GM23338 (cell line): Measurements from ENCODE around the gene GPC6. TPM values are rescaled to one million over a fixed set of nuclear protein-coding genes. Genes with fewer than 3 reads are reported as not detected.

Experiments
- ATAC-seq: fragments of 200-7000 bp; cut with Tn5 transposase; 3 replicates; pipeline ENCODE4 v1.9.1; 2020
- DNase-seq: peaks from one replicate; pipeline ENCODE4 v3.0.0-alpha.2; 2015; ENCODE audit warnings: low spot score
- H2AFZ ChIP-seq: fragments of 200-600 bp; sonication (generic); 2 replicates; pipeline ENCODE4 v1.8.0; 2016; ENCODE audit warnings: antibody characterized with exemption, mild to moderate bottlenecking, moderate library complexity
- H3F3A ChIP-seq: fragments of 200-600 bp; sonication (generic); replicated peaks from 2 replicates; pipeline ENCODE4 v1.8.0; 2017; ENCODE audit warnings: antibody characterized with exemption, mixed run types, low read depth
- H3K27ac ChIP-seq: fragments of 200-600 bp; sonication (generic); 2 replicates; pipeline ENCODE4 v1.6.1; 2016; ENCODE audit warnings: low read depth
- H3K27me3 ChIP-seq: fragments of 200-600 bp; sonication (generic); 2 replicates; pipeline ENCODE4 v1.8.0; 2016; ENCODE audit warnings: mild to moderate bottlenecking, mixed run types, moderate library complexity; ENCODE audit not compliant: insufficient read depth
- H3K36me3 ChIP-seq: fragments of 200-600 bp; sonication (generic); 2 replicates; pipeline ENCODE4 v1.8.0; 2016; ENCODE audit warnings: mild to moderate bottlenecking; ENCODE audit not compliant: insufficient read depth
- H3K4me1 ChIP-seq: fragments of 200-600 bp; sonication (generic); 2 replicates; pipeline ENCODE4 v1.8.0; 2016; ENCODE audit warnings: mild to moderate bottlenecking, moderate library complexity; ENCODE audit not compliant: insufficient read depth
- H3K4me2 ChIP-seq: fragments of 200-600 bp; sonication (generic); 2 replicates; pipeline ENCODE4 v1.7.1; 2017; ENCODE audit warnings: mixed run types
- H3K4me3 ChIP-seq: fragments of 200-600 bp; sonication (generic); 2 replicates; pipeline ENCODE4 v1.6.1; 2016; ENCODE audit warnings: mixed run types
- H3K79me2 ChIP-seq: fragments of 200-600 bp; sonication (generic); replicated peaks from 2 replicates; pipeline ENCODE4 v1.8.0; 2017; ENCODE audit warnings: mild to moderate bottlenecking; ENCODE audit not compliant: insufficient read depth
- H3K9me2 ChIP-seq: fragments of 200-600 bp; sonication (generic); 2 replicates; pipeline ENCODE4 v1.8.0; 2017; ENCODE audit not compliant: insufficient read depth
- H4K20me1 ChIP-seq: fragments of 200-600 bp; sonication (generic); replicated peaks from 2 replicates; pipeline ENCODE4 v1.8.0; 2017; ENCODE audit warnings: mild to moderate bottlenecking; ENCODE audit not compliant: insufficient read depth
- H3K27ac Mint-ChIP-seq: 2 replicates; pipeline ENCODE4 v1.8.0; 2020; ENCODE audit warnings: inconsistent platforms, mild to moderate bottlenecking, moderate library complexity, mixed read lengths
- H3K27me3 Mint-ChIP-seq: 3 replicates; pipeline ENCODE4 v1.8.0; 2022; ENCODE audit warnings: low read depth, mild to moderate bottlenecking, moderate library complexity, mixed read lengths, inconsistent platforms; ENCODE audit not compliant: insufficient read depth, poor library complexity
- H3K36me3 Mint-ChIP-seq: 3 replicates; pipeline ENCODE4 v1.8.0; 2021; ENCODE audit warnings: low read depth, mild to moderate bottlenecking, inconsistent platforms, moderate library complexity, mixed read lengths
- H3K4me1 Mint-ChIP-seq: 3 replicates; pipeline ENCODE4 v1.8.0; 2020; ENCODE audit warnings: mild to moderate bottlenecking, inconsistent platforms, mixed read lengths
- H3K4me3 Mint-ChIP-seq: 3 replicates; pipeline ENCODE4 v1.8.0; 2021; ENCODE audit warnings: moderate library complexity, mild to moderate bottlenecking, inconsistent platforms, mixed read lengths
- H3K9me3 Mint-ChIP-seq: 3 replicates; pipeline ENCODE4 v1.8.0; 2020; ENCODE audit warnings: moderate library complexity, mild to moderate bottlenecking, inconsistent platforms, mixed read lengths
- CREB1 ChIP-seq: fragments of 250-450 bp; sonication (Bioruptor Pico); IDR thresholded peaks from 2 replicates; pipeline ENCODE4 v1.5.0; 2020; ENCODE audit warnings: low read depth, mild to moderate bottlenecking, moderate library complexity
- JUNB ChIP-seq: IDR thresholded peaks from one replicate; pipeline ENCODE4 v1.6.1; 2016; ENCODE audit warnings: antibody characterized with exemption; ENCODE audit not compliant: unreplicated experiment
- NANOG ChIP-seq: IDR thresholded peaks from 2 replicates; pipeline ENCODE4 v1.6.1; 2016; ENCODE audit warnings: antibody characterized with exemption, borderline replicate concordance
- STAT1 ChIP-seq: IDR thresholded peaks from one replicate; pipeline ENCODE4 v1.6.1; 2016; ENCODE audit warnings: antibody characterized with exemption; ENCODE audit not compliant: unreplicated experiment
- ZNF331 ChIP-seq: fragments of 250-450 bp; sonication (Bioruptor Pico); IDR thresholded peaks from 2 replicates; pipeline ENCODE4 v1.5.0; 2020; ENCODE audit warnings: low read depth, mild to moderate bottlenecking, moderate library complexity
- polyA plus RNA-seq: library from polyadenylated mRNA; unstranded; fragments of >200 nt; fragmentation: Nextera tagmentation; extraction: Ambion mirVana; gene quantifications from 2 replicates; pipeline ENCODE4 v1.2.1, GENCODE V29; 2016
- total RNA-seq: library from RNA; depleted of rRNA; stranded (reverse); fragments of >200 nt; shearing (Covaris generic); gene quantifications from 2 replicates; pipeline ENCODE4 v1.2.3, GENCODE V29; 2014
- TF ChIP-seq, protein P1 (sequence below): fragments of 250-450 bp; sonication (Bioruptor Pico); IDR thresholded peaks from 2 replicates; pipeline ENCODE4 v1.5.0; 2020; ENCODE audit warnings: mild to moderate bottlenecking, moderate library complexity
- TF ChIP-seq, protein P2 (sequence below), 2 experiments: fragments of 200-600 bp in 1 of 2; sonication (generic) in 1 of 2; conservative IDR thresholded peaks; 2 replicates each; pipeline versions ENCODE4 v1.5.1 to v1.6.1; 2016 to 2017; ENCODE audit warnings: antibody characterized with exemption in 2 of 2, low read depth in 2 of 2, mild to moderate bottlenecking in 2 of 2, moderate library complexity in 1 of 2

Gene GPC6
- total and polyA plus RNA-seq, 2 experiments from 2014 or later, result 6.4 to 28.6 TPM

DNA sequence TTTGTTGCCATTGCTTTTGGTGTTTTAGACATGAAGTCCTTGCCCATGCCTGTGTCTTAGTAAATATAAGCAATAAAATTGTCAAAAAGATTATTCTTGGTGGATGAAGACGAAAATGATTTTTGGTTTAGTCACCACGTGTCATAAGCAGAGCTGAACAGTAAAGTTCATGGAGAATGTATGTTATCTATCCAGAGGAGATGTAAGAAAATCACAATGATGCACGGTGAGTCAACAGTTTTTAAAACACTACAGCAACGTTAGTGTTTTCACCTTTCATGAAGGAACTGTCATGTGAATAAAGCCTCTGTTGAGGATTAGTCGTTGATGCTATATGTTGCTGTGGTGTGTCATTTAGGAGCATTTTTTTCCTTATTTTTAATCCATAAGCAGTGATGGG is 137.6 kb downstream of the GPC6 start:
- Mint-ChIP-seq H3K36me3 (no peaks in the 10 kb centered on the region), H3K9me3 (no peaks in the 10 kb centered on the region; the same call in 2 of the 3 replicates), H3K27ac (no peak overlapping the region; the same call in 1 of the 2 replicates), H3K27me3 (no peaks in the 10 kb centered on the region), H3K4me3 (no peak overlapping the region), H3K4me1 (no peaks in the 10 kb centered on the region; the same call in 2 of the 3 replicates)
- H3K27me3 ChIP-seq, result no peaks in the 10 kb centered on the region
- TF ChIP-seq, protein P1, sequence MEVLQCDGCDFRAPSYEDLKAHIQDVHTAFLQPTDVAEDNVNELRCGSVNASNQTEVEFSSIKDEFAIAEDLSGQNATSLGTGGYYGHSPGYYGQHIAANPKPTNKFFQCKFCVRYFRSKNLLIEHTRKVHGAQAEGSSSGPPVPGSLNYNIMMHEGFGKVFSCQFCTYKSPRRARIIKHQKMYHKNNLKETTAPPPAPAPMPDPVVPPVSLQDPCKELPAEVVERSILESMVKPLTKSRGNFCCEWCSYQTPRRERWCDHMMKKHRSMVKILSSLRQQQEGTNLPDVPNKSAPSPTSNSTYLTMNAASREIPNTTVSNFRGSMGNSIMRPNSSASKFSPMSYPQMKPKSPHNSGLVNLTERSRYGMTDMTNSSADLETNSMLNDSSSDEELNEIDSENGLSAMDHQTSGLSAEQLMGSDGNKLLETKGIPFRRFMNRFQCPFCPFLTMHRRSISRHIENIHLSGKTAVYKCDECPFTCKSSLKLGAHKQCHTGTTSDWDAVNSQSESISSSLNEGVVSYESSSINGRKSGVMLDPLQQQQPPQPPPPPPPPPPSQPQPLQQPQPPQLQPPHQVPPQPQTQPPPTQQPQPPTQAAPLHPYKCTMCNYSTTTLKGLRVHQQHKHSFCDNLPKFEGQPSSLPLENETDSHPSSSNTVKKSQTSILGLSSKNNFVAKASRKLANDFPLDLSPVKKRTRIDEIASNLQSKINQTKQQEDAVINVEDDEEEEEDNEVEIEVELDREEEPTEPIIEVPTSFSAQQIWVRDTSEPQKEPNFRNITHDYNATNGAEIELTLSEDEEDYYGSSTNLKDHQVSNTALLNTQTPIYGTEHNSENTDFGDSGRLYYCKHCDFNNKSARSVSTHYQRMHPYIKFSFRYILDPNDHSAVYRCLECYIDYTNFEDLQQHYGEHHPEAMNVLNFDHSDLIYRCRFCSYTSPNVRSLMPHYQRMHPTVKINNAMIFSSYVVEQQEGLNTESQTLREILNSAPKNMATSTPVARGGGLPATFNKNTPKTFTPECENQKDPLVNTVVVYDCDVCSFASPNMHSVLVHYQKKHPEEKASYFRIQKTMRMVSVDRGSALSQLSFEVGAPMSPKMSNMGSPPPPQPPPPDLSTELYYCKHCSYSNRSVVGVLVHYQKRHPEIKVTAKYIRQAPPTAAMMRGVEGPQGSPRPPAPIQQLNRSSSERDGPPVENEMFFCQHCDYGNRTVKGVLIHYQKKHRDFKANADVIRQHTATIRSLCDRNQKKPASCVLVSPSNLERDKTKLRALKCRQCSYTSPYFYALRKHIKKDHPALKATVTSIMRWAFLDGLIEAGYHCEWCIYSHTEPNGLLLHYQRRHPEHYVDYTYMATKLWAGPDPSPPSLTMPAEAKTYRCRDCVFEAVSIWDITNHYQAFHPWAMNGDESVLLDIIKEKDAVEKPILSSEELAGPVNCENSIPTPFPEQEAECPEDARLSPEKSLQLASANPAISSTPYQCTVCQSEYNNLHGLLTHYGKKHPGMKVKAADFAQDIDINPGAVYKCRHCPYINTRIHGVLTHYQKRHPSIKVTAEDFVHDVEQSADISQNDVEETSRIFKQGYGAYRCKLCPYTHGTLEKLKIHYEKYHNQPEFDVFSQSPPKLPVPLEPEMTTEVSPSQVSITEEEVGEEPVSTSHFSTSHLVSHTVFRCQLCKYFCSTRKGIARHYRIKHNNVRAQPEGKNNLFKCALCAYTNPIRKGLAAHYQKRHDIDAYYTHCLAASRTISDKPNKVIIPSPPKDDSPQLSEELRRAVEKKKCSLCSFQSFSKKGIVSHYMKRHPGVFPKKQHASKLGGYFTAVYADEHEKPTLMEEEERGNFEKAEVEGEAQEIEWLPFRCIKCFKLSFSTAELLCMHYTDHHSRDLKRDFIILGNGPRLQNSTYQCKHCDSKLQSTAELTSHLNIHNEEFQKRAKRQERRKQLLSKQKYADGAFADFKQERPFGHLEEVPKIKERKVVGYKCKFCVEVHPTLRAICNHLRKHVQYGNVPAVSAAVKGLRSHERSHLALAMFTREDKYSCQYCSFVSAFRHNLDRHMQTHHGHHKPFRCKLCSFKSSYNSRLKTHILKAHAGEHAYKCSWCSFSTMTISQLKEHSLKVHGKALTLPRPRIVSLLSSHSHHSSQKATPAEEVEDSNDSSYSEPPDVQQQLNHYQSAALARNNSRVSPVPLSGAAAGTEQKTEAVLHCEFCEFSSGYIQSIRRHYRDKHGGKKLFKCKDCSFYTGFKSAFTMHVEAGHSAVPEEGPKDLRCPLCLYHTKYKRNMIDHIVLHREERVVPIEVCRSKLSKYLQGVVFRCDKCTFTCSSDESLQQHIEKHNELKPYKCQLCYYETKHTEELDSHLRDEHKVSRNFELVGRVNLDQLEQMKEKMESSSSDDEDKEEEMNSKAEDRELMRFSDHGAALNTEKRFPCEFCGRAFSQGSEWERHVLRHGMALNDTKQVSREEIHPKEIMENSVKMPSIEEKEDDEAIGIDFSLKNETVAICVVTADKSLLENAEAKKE (CRISPR knock-in tag), result no peak
- TF ChIP-seq NANOG, result no peak
- no peak for TF ChIP-seq CREB1 (CRISPR knock-in tag)
- no peak for TF ChIP-seq ZNF331
- no peak for TF ChIP-seq JUNB
- TF ChIP-seq, protein P2, sequence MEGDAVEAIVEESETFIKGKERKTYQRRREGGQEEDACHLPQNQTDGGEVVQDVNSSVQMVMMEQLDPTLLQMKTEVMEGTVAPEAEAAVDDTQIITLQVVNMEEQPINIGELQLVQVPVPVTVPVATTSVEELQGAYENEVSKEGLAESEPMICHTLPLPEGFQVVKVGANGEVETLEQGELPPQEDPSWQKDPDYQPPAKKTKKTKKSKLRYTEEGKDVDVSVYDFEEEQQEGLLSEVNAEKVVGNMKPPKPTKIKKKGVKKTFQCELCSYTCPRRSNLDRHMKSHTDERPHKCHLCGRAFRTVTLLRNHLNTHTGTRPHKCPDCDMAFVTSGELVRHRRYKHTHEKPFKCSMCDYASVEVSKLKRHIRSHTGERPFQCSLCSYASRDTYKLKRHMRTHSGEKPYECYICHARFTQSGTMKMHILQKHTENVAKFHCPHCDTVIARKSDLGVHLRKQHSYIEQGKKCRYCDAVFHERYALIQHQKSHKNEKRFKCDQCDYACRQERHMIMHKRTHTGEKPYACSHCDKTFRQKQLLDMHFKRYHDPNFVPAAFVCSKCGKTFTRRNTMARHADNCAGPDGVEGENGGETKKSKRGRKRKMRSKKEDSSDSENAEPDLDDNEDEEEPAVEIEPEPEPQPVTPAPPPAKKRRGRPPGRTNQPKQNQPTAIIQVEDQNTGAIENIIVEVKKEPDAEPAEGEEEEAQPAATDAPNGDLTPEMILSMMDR (conservative IDR thresholded peaks at IDR 0.05; ENCODE audit: low read depth in 2 of 2), result no peak
- TF ChIP-seq STAT1, result no peak
- ATAC-seq (no peak), DNase-seq (no peak)
- H4K20me1 ChIP-seq, result no peaks in the 10 kb centered on the region
- H3K36me3 ChIP-seq, result no peaks in the 10 kb centered on the region
- no peaks in the 10 kb centered on the region for H3K9me2 ChIP-seq
- H3K4me1 ChIP-seq, result no peaks in the 10 kb centered on the region
- H2AFZ ChIP-seq, result no peak overlapping the region
- H3F3A ChIP-seq, result no peaks in the 10 kb centered on the region
- no peak overlapping the region for H3K4me2 ChIP-seq
- no peak overlapping the region for H3K4me3 ChIP-seq
- H3K79me2 ChIP-seq, result peaks cover 23% of the 10 kb centered on the region; the same call in 1 of the 2 replicates
- H3K27ac ChIP-seq, result no peak overlapping the region
